ENCODE data around the gene PCDHA9.

GRCh38 chr5:140835622-140836510 is 12.3 kb upstream of the PCDHA9 start:
- TF ChIP-seq CTCF (IDR thresholded peaks at IDR 0.05; ENCODE audit: low read depth, low read length): no peak
- no peak for TF ChIP-seq POLR2A (IDR thresholded peaks at IDR 0.05; ENCODE audit: extremely low read depth, insufficient read length)
- no peak for TF ChIP-seq MAX (IDR thresholded peaks at IDR 0.05; ENCODE audit: low read depth, low read length)

All from NB4 (cell line).